Measurements from ENCODE around the gene ITPK1.

DNA sequence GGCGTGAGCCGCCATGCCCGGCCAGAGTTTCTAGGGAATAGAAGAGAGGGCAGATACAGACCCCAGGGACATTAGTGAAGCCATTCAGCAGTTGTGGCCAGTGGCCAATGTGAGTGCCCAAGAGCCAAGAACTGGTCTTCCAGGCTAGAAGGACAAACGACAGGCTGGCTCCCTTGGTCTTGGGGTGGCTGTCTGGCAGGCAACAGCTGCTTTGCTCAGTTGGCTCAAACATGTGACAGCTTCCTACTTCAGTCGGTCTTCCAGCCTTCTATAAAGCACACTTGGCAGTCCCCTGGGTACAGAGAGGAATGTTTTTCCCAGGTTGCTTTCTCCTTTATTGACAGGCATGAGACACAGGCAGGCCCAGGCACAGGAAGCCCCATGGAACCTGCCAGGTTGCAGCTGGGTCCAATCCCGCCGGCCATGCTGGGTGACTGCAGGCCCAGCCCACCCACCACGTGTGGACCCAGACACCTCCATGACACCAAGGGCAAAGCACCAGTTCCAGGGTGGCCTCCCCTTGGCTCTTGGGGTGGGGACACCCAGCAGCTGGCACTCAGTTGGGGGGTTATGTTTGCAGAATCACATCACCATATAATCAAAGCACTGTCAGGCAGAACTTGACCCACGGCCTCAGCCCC lies 177.4 kb downstream of the ITPK1 start:
- TF ChIP-seq, protein P1, sequence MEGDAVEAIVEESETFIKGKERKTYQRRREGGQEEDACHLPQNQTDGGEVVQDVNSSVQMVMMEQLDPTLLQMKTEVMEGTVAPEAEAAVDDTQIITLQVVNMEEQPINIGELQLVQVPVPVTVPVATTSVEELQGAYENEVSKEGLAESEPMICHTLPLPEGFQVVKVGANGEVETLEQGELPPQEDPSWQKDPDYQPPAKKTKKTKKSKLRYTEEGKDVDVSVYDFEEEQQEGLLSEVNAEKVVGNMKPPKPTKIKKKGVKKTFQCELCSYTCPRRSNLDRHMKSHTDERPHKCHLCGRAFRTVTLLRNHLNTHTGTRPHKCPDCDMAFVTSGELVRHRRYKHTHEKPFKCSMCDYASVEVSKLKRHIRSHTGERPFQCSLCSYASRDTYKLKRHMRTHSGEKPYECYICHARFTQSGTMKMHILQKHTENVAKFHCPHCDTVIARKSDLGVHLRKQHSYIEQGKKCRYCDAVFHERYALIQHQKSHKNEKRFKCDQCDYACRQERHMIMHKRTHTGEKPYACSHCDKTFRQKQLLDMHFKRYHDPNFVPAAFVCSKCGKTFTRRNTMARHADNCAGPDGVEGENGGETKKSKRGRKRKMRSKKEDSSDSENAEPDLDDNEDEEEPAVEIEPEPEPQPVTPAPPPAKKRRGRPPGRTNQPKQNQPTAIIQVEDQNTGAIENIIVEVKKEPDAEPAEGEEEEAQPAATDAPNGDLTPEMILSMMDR (conservative IDR thresholded peaks at IDR 0.05): no peak
- TF ChIP-seq ZFX (IDR thresholded peaks at IDR 0.05): no peak
